Measurements from ENCODE around the gene HRH1. TPM values are rescaled to one million over a fixed set of nuclear protein-coding genes. Genes with fewer than 3 reads are reported as not detected.

HRH1 gene
- total and polyA plus RNA-seq, 2 experiments from 2014 or later: not detected

- TF ChIP-seq ZNF462 (CRISPR knock-in tag; IDR thresholded peaks at IDR 0.05): no peak
These were observed 23.9 kb upstream of the HRH1 start (continued) for GRCh38 chr3:11130385-11130784.

DNA sequence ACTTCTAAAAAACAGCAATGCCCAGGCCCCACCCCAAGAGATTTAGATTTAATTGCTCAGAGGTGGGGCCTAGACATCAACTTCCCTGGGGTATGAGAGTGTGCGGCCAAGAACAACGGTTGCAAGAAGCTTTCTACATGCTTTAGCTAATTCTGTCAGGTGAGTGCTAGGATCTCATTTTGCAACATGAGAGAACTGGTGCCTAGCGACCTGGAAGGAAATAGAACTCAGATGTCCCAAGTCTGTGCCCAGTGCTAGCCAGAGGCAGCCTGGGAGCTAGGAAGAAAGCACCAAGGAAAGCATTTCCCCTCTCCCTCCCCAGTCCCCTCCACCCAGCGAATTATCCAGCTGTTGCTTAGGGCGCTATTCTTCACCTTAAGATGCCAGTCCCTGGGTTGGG is 22.9 kb upstream of the HRH1 start:
- ATAC-seq: no peak
- Histone ChIP-seq H3K9me2 (ENCODE audit: insufficient read depth) (no peaks in the 10 kb centered on the region), H3K4me3 (no peak overlapping the region), H3K79me2 (replicated peaks; ENCODE audit: insufficient read depth) (no peaks in the 10 kb centered on the region), H3F3A (replicated peaks; ENCODE audit: low read depth) (no peaks in the 10 kb centered on the region), H3K4me1 (ENCODE audit: insufficient read depth) (no peaks in the 10 kb centered on the region), H3K4me2 (no peak overlapping the region), H3K27ac (ENCODE audit: low read depth) (no peak overlapping the region), H3K27me3 (ENCODE audit: insufficient read depth) (no peaks in the 10 kb centered on the region), H4K20me1 (replicated peaks; ENCODE audit: insufficient read depth) (no peaks in the 10 kb centered on the region), H2AFZ (0 out of 2 replicates have a peak overlapping the region, but pooled peaks have one; percentile 23), H3K36me3 (ENCODE audit: insufficient read depth) (no peaks in the 10 kb centered on the region)
- Mint-ChIP-seq H3K4me1 (no peaks in the 10 kb centered on the region), H3K27ac (no peak overlapping the region), H3K9me3 (no peaks in the 10 kb centered on the region), H3K36me3 (ENCODE audit: low read depth) (no peaks in the 10 kb centered on the region), H3K27me3 (ENCODE audit: insufficient read depth, low read depth, poor library complexity) (peaks cover 3% of the 10 kb centered on the region), H3K4me3 (no peak overlapping the region)
- no peak for DNase-seq (ENCODE audit: low spot score)
- TF ChIP-seq JUNB (IDR thresholded peaks at IDR 0.05; ENCODE audit: unreplicated experiment) (no peak), EZH2phosphoT487 (IDR thresholded peaks at IDR 0.05; ENCODE audit: unreplicated experiment) (no peak), REST (IDR thresholded peaks at IDR 0.05; ENCODE audit: unreplicated experiment) (no peak), EZH2 (IDR thresholded peaks at IDR 0.05; ENCODE audit: low read depth, unreplicated experiment) (no peak), ZNF462 (CRISPR knock-in tag; IDR thresholded peaks at IDR 0.05) (no peak), NANOG (IDR thresholded peaks at IDR 0.05; ENCODE audit: borderline replicate concordance) (no peak)
